Tibial nerve (tissue), 3 donors: Measurements from ENCODE around the gene TMEM245.

Experiments used
- POLR2A ChIP-seq, 2 donors: fragments of 450-650 bp; IDR thresholded peaks; one replicate each; pipeline ENCODE4 v1.6.1; 2017; ENCODE audit warnings: antibody characterized with exemption in 2 of 2, mild to moderate bottlenecking in 2 of 2, moderate library complexity in 2 of 2
- TF ChIP-seq, protein P1 (sequence below), 5 experiments: fragments of 200-600 bp in 3 of 5; fragments of 450-650 bp in 2 of 5; sonication (generic) in 3 of 5; IDR thresholded peaks; one replicate each; pipeline ENCODE4 v1.5.1; 2016 to 2019; ENCODE audit warnings: antibody characterized with exemption in 5 of 5, mild to moderate bottlenecking in 3 of 5, moderate library complexity in 2 of 5

GRCh38 chr9:109050444-109050843 lies 69.3 kb downstream of the TMEM245 start:
- TF ChIP-seq, protein P1, sequence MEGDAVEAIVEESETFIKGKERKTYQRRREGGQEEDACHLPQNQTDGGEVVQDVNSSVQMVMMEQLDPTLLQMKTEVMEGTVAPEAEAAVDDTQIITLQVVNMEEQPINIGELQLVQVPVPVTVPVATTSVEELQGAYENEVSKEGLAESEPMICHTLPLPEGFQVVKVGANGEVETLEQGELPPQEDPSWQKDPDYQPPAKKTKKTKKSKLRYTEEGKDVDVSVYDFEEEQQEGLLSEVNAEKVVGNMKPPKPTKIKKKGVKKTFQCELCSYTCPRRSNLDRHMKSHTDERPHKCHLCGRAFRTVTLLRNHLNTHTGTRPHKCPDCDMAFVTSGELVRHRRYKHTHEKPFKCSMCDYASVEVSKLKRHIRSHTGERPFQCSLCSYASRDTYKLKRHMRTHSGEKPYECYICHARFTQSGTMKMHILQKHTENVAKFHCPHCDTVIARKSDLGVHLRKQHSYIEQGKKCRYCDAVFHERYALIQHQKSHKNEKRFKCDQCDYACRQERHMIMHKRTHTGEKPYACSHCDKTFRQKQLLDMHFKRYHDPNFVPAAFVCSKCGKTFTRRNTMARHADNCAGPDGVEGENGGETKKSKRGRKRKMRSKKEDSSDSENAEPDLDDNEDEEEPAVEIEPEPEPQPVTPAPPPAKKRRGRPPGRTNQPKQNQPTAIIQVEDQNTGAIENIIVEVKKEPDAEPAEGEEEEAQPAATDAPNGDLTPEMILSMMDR (IDR thresholded peaks at IDR 0.05): no peak
- no peak for TF ChIP-seq POLR2A (IDR thresholded peaks at IDR 0.05)
